Activated CD8-positive, alpha-beta T cell treated with anti-CD3 and anti-CD28 coated beads, Interleukin-2, amount 10 ng/mL, durations not matched to agents 7 days and 5 days (primary cell): Measurements from ENCODE around the gene MTCH2. TPM values are rescaled to one million over a fixed set of nuclear protein-coding genes. Genes with fewer than 3 reads are reported as not detected.
A peak's percentile ranks its signal among the peaks of the same experiment; 100 is the strongest.

Experiments
- ATAC-seq: fragments of 150-1000 bp; cut with Tn5 transposase; one replicate; pipeline ENCODE4 v1.10.0; 2021; ENCODE audit warnings: moderate library complexity
- CTCF ChIA-PET: fragments of 350-600 bp; sonication (Branson Sonifier 250); formaldehyde crosslinking; loops from one replicate; lab custom pipeline; 2021; ENCODE audit warnings: antibody characterized with exemption; lab: Charles Lee
- POLR2A ChIA-PET: fragments of 350-600 bp; sonication (Branson Sonifier 250); formaldehyde crosslinking; loops from one replicate; lab custom pipeline; 2021; ENCODE audit warnings: antibody characterized with exemption; lab: Charles Lee
- DNase-seq: peaks from one replicate; pipeline ENCODE4 v3.0.0-alpha.2; 2020
- H3K27ac Mint-ChIP-seq: one replicate; pipeline ENCODE4 v1.8.0; 2021; ENCODE audit warnings: mild to moderate bottlenecking, mixed read lengths
- H3K27me3 Mint-ChIP-seq: one replicate; pipeline ENCODE4 v1.8.0; 2021; ENCODE audit warnings: low read depth, mixed read lengths
- H3K36me3 Mint-ChIP-seq: one replicate; pipeline ENCODE4 v1.8.0; 2021; ENCODE audit warnings: low read depth, mixed read lengths
- H3K4me1 Mint-ChIP-seq: one replicate; pipeline ENCODE4 v1.8.0; 2021; ENCODE audit warnings: low read depth, mixed read lengths
- H3K4me3 Mint-ChIP-seq: one replicate; pipeline ENCODE4 v1.8.0; 2021; ENCODE audit warnings: mild to moderate bottlenecking, mixed read lengths
- H3K9me3 Mint-ChIP-seq: one replicate; pipeline ENCODE4 v1.8.0; 2022; ENCODE audit warnings: mixed read lengths; ENCODE audit not compliant: insufficient read depth
- total RNA-seq, 2 experiments: library from RNA; stranded (reverse); gene quantifications; one replicate each; pipeline ENCODE4 v1.2.3, GENCODE V29; 2021

MTCH2 gene
- total RNA-seq, 2 experiments from 2014 or later = 110 to 115 TPM

GRCh38 chr11:47589584-47589976 lies 52.8 kb downstream of the MTCH2 start:
- ChIA-PET CTCF (no interaction called here), POLR2A (no interaction called here)
- no peak overlapping the region for H3K27ac Mint-ChIP-seq
- DNase-seq (no peak), ATAC-seq (no peak)
- H3K4me1 Mint-ChIP-seq = peaks cover 41% of the 10 kb centered on the region
- H3K36me3 Mint-ChIP-seq = peaks cover 6% of the 10 kb centered on the region
- H3K9me3 Mint-ChIP-seq = no peaks in the 10 kb centered on the region
- H3K27me3 Mint-ChIP-seq = peaks cover 15% of the 10 kb centered on the region
- no peak overlapping the region for H3K4me3 Mint-ChIP-seq

GRCh38 chr11:47589118-47589517 lies 53.2 kb downstream of the MTCH2 start:
- no peak overlapping the region for H3K27ac Mint-ChIP-seq
- ATAC-seq = no peak
- CTCF ChIA-PET = no interaction called here

GRCh38 chr11:47587723-47588326 lies 54.5 kb downstream of the MTCH2 start:
- ATAC-seq (no peak), DNase-seq (no peak)
- Mint-ChIP-seq H3K4me1 (peaks cover 32% of the 10 kb centered on the region), H3K27me3 (peaks cover under 1% of the 10 kb centered on the region), H3K9me3 (no peaks in the 10 kb centered on the region), H3K36me3 (peaks cover 21% of the 10 kb centered on the region), H3K4me3 (no peak overlapping the region), H3K27ac (no peak overlapping the region)
- POLR2A ChIA-PET = no interaction called here
- CTCF ChIA-PET = no interaction called here

More at GRCh38 chr11:47589118-47589517, 53.2 kb downstream of the MTCH2 start:
- Mint-ChIP-seq H3K4me3 (no peak overlapping the region), H3K36me3 (peaks cover 10% of the 10 kb centered on the region), H3K27me3 (peaks cover 12% of the 10 kb centered on the region), H3K4me1 (peaks cover 41% of the 10 kb centered on the region), H3K9me3 (no peaks in the 10 kb centered on the region)
- POLR2A ChIA-PET = no interaction called here
- no peak for DNase-seq

GRCh38 chr11:47587039-47587716 lies 55.2 kb downstream of the MTCH2 start:
- ChIA-PET CTCF (no interaction called here), POLR2A (no interaction called here)
- peaks cover 25% of the 10 kb centered on the region for H3K36me3 Mint-ChIP-seq
- no peak overlapping the region for H3K4me3 Mint-ChIP-seq
- DNase-seq = no peak
- peaks cover 29% of the 10 kb centered on the region for H3K4me1 Mint-ChIP-seq
- no peaks in the 10 kb centered on the region for H3K9me3 Mint-ChIP-seq
- peak overlapping the region; percentile 64 for H3K27ac Mint-ChIP-seq
- no peaks in the 10 kb centered on the region for H3K27me3 Mint-ChIP-seq
- ATAC-seq = peak; percentile 13

- ChIA-PET CTCF (interaction anchor here (1.1 kb wide), 1 partner anchor 28 kb away, joined by 3 read pairs; no protein-coding TSS in a partner anchor), POLR2A (no interaction called here)
- Mint-ChIP-seq H3K27ac (peak within 1 kb of the TSS; percentile 64), H3K27me3 (no peaks in the 10 kb centered on the region), H3K4me1 (peaks cover 20% of the 10 kb centered on the region), H3K36me3 (peaks cover 33% of the 10 kb centered on the region), H3K4me3 (no peak within 1 kb of the TSS), H3K9me3 (no peaks in the 10 kb centered on the region)
- no peak for DNase-seq
- peak; percentile 45 for ATAC-seq
These were observed 56.1 kb downstream of the MTCH2 start, which contains the start of gene FAM180B for GRCh38 chr11:47586098-47586855. FAM180B (plus strand) TSS chr11:47586678; CDS start chr11:47586769, 91 bp downstream.

GRCh38 chr11:47583844-47584243 lies 58.5 kb downstream of the MTCH2 start:
- Mint-ChIP-seq H3K36me3 (peaks cover 43% of the 10 kb centered on the region), H3K4me1 (peaks cover 29% of the 10 kb centered on the region), H3K4me3 (no peak overlapping the region), H3K9me3 (no peaks in the 10 kb centered on the region), H3K27ac (no peak overlapping the region), H3K27me3 (no peaks in the 10 kb centered on the region)
- ATAC-seq (no peak), DNase-seq (no peak)
- POLR2A ChIA-PET = interaction anchor here (0.8 kb wide), 1 partner anchor 73 kb away, joined by 3 read pairs; no protein-coding TSS in a partner anchor
- CTCF ChIA-PET = no interaction called here

- Mint-ChIP-seq H3K4me3 (peak within 1 kb of the TSS; percentile 100), H3K4me1 (peaks cover 33% of the 10 kb centered on the region), H3K9me3 (no peaks in the 10 kb centered on the region), H3K36me3 (peaks cover 63% of the 10 kb centered on the region), H3K27me3 (no peaks in the 10 kb centered on the region), H3K27ac (peak within 1 kb of the TSS; percentile 95)
- CTCF ChIA-PET = interaction anchor here (1.0 to 2.6 kb wide), 3 partner anchors 26 to 274 kb away, joined by 3 to 15 read pairs (median 6); partner anchors contain the start of gene CELF1
- POLR2A ChIA-PET = interaction anchor here (0.5 to 2.9 kb wide), 14 partner anchors 10 to 197 kb away, joined by 3 to 26 read pairs (median 4); partner anchors contain the start of genes AGBL2, C1QTNF4, CELF1 and PSMC3
- ATAC-seq (peak; percentile 95), DNase-seq (peak; percentile 91)
These were observed 63.5 kb downstream of the MTCH2 start, which contains the start of the genes KBTBD4 and NDUFS3 for GRCh38 chr11:47578524-47579494. KBTBD4 (minus strand) TSS chr11:47578970; CDS start chr11:47578951, 19 bp downstream. NDUFS3 (plus strand) TSS chr11:47579074; CDS start chr11:47579092, 18 bp downstream.

GRCh38 chr11:47577460-47578041 lies 64.8 kb downstream of the MTCH2 start:
- Mint-ChIP-seq H3K27me3 (no peaks in the 10 kb centered on the region), H3K36me3 (peaks cover 68% of the 10 kb centered on the region), H3K4me1 (peaks cover 33% of the 10 kb centered on the region), H3K4me3 (peak overlapping the region; percentile 100), H3K9me3 (no peaks in the 10 kb centered on the region), H3K27ac (peak overlapping the region; percentile 63)
- ATAC-seq (no peak), DNase-seq (no peak)
- POLR2A ChIA-PET = interaction anchor here (0.9 to 1.9 kb wide), 5 partner anchors 13 to 984 kb away, joined by 3 to 5 read pairs (median 5); partner anchors contain the start of genes AMBRA1 and PTPMT1
- CTCF ChIA-PET = interaction anchor here (0.8 to 1.9 kb wide), 3 partner anchors 14 to 275 kb away, joined by 3 to 6 read pairs (median 3); no protein-coding TSS in a partner anchor

- ATAC-seq (no peak), DNase-seq (no peak)
- Mint-ChIP-seq H3K36me3 (peaks cover 71% of the 10 kb centered on the region), H3K27ac (no peak overlapping the region), H3K4me1 (peaks cover 18% of the 10 kb centered on the region), H3K9me3 (no peaks in the 10 kb centered on the region), H3K27me3 (no peaks in the 10 kb centered on the region), H3K4me3 (no peak overlapping the region)
- ChIA-PET POLR2A (interaction anchor here (1.1 to 1.4 kb wide), 2 partner anchors 8 to 45 kb away, joined by 3 to 6 read pairs; partner anchors contain the start of gene PTPMT1), CTCF (interaction anchor here (1.7 kb wide), 1 partner anchor 19 kb away, joined by 6 read pairs; no protein-coding TSS in a partner anchor)
These were observed 69.0 kb downstream of the MTCH2 start for GRCh38 chr11:47573321-47573720.

- H3K4me3 Mint-ChIP-seq = no peak overlapping the region
- no peak overlapping the region for H3K27ac Mint-ChIP-seq
- ChIA-PET POLR2A (interaction anchor here (1.4 kb wide), 1 partner anchor 8 kb away, joined by 6 read pairs; the partner anchor contains the start of gene PTPMT1), CTCF (no interaction called here)
- H3K36me3 Mint-ChIP-seq = peaks cover 70% of the 10 kb centered on the region
- DNase-seq (no peak), ATAC-seq (no peak)
- no peaks in the 10 kb centered on the region for H3K9me3 Mint-ChIP-seq
- peaks cover 13% of the 10 kb centered on the region for H3K4me1 Mint-ChIP-seq
- no peaks in the 10 kb centered on the region for H3K27me3 Mint-ChIP-seq
These were observed 69.6 kb downstream of the MTCH2 start for GRCh38 chr11:47572715-47573255.
